Endothelial cell of umbilical vein (primary cell): Measurements from ENCODE around the gene LSG1. TPM values are rescaled to one million over a fixed set of nuclear protein-coding genes. Genes with fewer than 3 reads are reported as not detected.

ENCODE experiments used
- BruUV-seq: library from RNA; stranded (reverse); fragments of 400-500 nt; replicated peaks from 2 replicates; lab custom pipeline; 2021; lab: Mats Ljungman, UMichigan
- CTCF ChIA-PET: fragments of 300-600, 350-600 bp; sonication (Branson Sonifier 250); formaldehyde crosslinking; loops from one replicate; lab custom pipeline; 2021; ENCODE audit warnings: antibody characterized with exemption, inconsistent platforms; lab: Charles Lee
- POLR2A ChIA-PET: fragments of 300-600, 350-600 bp; sonication (Branson Sonifier 250); formaldehyde crosslinking; loops from one replicate; lab custom pipeline; 2021; ENCODE audit warnings: antibody characterized with exemption, inconsistent platforms; lab: Charles Lee
- DNase-seq: peaks from one replicate; pipeline ENCODE4 v3.0.0-alpha.2; 2011; ENCODE audit warnings: low read depth, low spot score
- FAIRE-seq: peaks from 2 replicates; lab custom pipeline; 2011; peaks lifted over from hg19 to GRCh38; lab: Jason Lieb, UNC
- H2AFZ ChIP-seq: 2 replicates; pipeline ENCODE4 v1.6.0; 2012; ENCODE audit warnings: low read depth, low read length, control low read depth, inconsistent platforms
- H3K27ac ChIP-seq: 2 replicates; pipeline ENCODE4 v1.5.1; 2011; ENCODE audit warnings: low read depth, mild to moderate bottlenecking, control low read depth, low read length, moderate library complexity; ENCODE audit not compliant: insufficient read depth
- H3K27me3 ChIP-seq, 2 experiments: 2 replicates each; pipeline versions ENCODE4 v1.6.0 to v1.6.1; 2011; ENCODE audit warnings: low read length in 2 of 2, mixed read lengths in 1 of 2; ENCODE audit not compliant: control insufficient read depth in 2 of 2, insufficient read depth in 2 of 2
- H3K36me3 ChIP-seq, 2 experiments: 2 replicates in 1 of 2; 3 replicates in 1 of 2; pipeline ENCODE4 v1.5.1; 2011; ENCODE audit warnings: low read length in 2 of 2, mild to moderate bottlenecking in 1 of 2, moderate library complexity in 1 of 2; ENCODE audit not compliant: control insufficient read depth in 2 of 2, insufficient read depth in 2 of 2; ENCODE audit errors: extremely low read depth in 1 of 2
- H3K4me1 ChIP-seq: 3 replicates; pipeline ENCODE4 v1.5.1; 2011; ENCODE audit warnings: mild to moderate bottlenecking, low read length; ENCODE audit not compliant: control insufficient read depth, insufficient read depth; ENCODE audit errors: extremely low read depth
- H3K4me2 ChIP-seq: 2 replicates; pipeline ENCODE4 v1.6.1; 2011; ENCODE audit warnings: low read length, control low read depth, mixed read lengths; ENCODE audit not compliant: insufficient read depth
- H3K4me3 ChIP-seq, 3 experiments: fragments of 200-600 bp in 1 of 3; sonication (generic), shearing (Covaris generic) in 1 of 3; replicated peaks in 1 of 3; 2 replicates each; pipeline ENCODE4 v1.5.1; 2011 to 2016; ENCODE audit warnings: control low read depth in 3 of 3, low read length in 3 of 3, mild to moderate bottlenecking in 2 of 3, inconsistent platforms in 1 of 3, low read depth in 1 of 3, moderate library complexity in 1 of 3; ENCODE audit not compliant: insufficient read depth in 1 of 3
- H3K79me2 ChIP-seq: 2 replicates; pipeline ENCODE4 v1.6.0; 2012; ENCODE audit warnings: low read length, inconsistent platforms; ENCODE audit not compliant: control insufficient read depth, insufficient read depth
- H3K9ac ChIP-seq: replicated peaks from 2 replicates; pipeline ENCODE3; 2011; ENCODE audit warnings: low read length, control low read depth; ENCODE audit not compliant: insufficient read depth; ENCODE audit errors: extremely low read depth
- H3K9me1 ChIP-seq: replicated peaks from 3 replicates; pipeline ENCODE4 v1.6.0; 2011; ENCODE audit warnings: mild to moderate bottlenecking, low read length; ENCODE audit not compliant: control insufficient read depth, insufficient read depth; ENCODE audit errors: extremely low read depth
- H3K9me3 ChIP-seq: replicated peaks from 2 replicates; pipeline ENCODE4 v1.5.1; 2012; ENCODE audit warnings: low read length, inconsistent platforms; ENCODE audit not compliant: control insufficient read depth, insufficient read depth
- H4K20me1 ChIP-seq: replicated peaks from 2 replicates; pipeline ENCODE3; 2011; ENCODE audit warnings: mild to moderate bottlenecking, low read length; ENCODE audit not compliant: control insufficient read depth, insufficient read depth; ENCODE audit errors: extremely low read depth
- EZH2 ChIP-seq: IDR thresholded peaks from 2 replicates; pipeline ENCODE4 v1.6.1; 2012; ENCODE audit warnings: borderline replicate concordance, low read depth, mild to moderate bottlenecking, moderate library complexity, low read length, inconsistent platforms; ENCODE audit not compliant: severe bottlenecking
- FOS ChIP-seq: IDR thresholded peaks from 2 replicates; pipeline ENCODE4 v1.6.1; 2011; ENCODE audit warnings: mild to moderate bottlenecking, low read length, moderate library complexity, borderline replicate concordance; ENCODE audit not compliant: insufficient read depth
- GATA2 ChIP-seq: IDR thresholded peaks from 2 replicates; pipeline ENCODE4 v1.7.0; 2011; ENCODE audit warnings: low read depth, mild to moderate bottlenecking, moderate library complexity, mixed read lengths, low read length; ENCODE audit not compliant: insufficient read length, insufficient read depth
- JUN ChIP-seq: IDR thresholded peaks from 2 replicates; pipeline ENCODE4 v1.6.1; 2011; ENCODE audit warnings: borderline replicate concordance, low read depth; ENCODE audit not compliant: insufficient read length, insufficient read depth
- MYC ChIP-seq: IDR thresholded peaks from one replicate; pipeline ENCODE4 v1.6.1; 2011; ENCODE audit warnings: mild to moderate bottlenecking, low read depth, low read length
- POLR2A ChIP-seq: IDR thresholded peaks from 2 replicates; pipeline ENCODE4 v1.6.1; 2012; ENCODE audit warnings: low read depth, mild to moderate bottlenecking, control low read depth, low read length
- POLR2AphosphoS5 ChIP-seq: IDR thresholded peaks from 2 replicates; pipeline ENCODE4 v1.6.1; 2012; ENCODE audit warnings: low read depth, mild to moderate bottlenecking, control low read depth, low read length, moderate library complexity; ENCODE audit not compliant: insufficient read depth
- dilution Hi-C: fragments of 300-500 bp; cut with MboI; formaldehyde crosslinking; loops from one replicate; pipeline ENCODE4 v1.15.0; 2019; ENCODE audit warnings: low sequenced_read_pairs; ENCODE audit not compliant: extremely low pct_ligation_motif_present
- intact Hi-C: fragments of 100-400 bp; cut with micrococcal nuclease; formaldehyde crosslinking; loops from one replicate; pipeline ENCODE4 v1.10.0; 2022
- polyA plus RNA-seq, 4 experiments: library from polyadenylated mRNA; depleted of rRNA in 3 of 4; stranded (reverse) in 3 of 4; unstranded in 1 of 4; fragments of >200 nt; gene quantifications; 2 replicates each; pipeline versions ENCODE4 v1.2.1 to v1.2.3, GENCODE V29; 2011 to 2012; ENCODE audit warnings: missing spikeins in 1 of 4
- total RNA-seq: library from RNA; stranded (reverse); gene quantifications from 2 replicates; pipeline ENCODE4 v1.2.3, GENCODE V29; 2021
- TF ChIP-seq, protein P1 (sequence below), 2 donors: IDR thresholded peaks; 1 replicate in 1 of 2; 2 replicates in 1 of 2; pipeline ENCODE4 v1.5.1; 2011; ENCODE audit warnings: low read length in 2 of 2, mild to moderate bottlenecking in 2 of 2, moderate library complexity in 2 of 2, control low read depth in 1 of 2, inconsistent platforms in 1 of 2, low read depth in 1 of 2; ENCODE audit not compliant: insufficient read depth in 1 of 2; ENCODE audit errors: extremely low read depth in 1 of 2
- TF ChIP-seq, protein P2 (sequence below): IDR thresholded peaks from 2 replicates; pipeline ENCODE4 v1.6.1; 2011; ENCODE audit not compliant: insufficient read depth, insufficient read length

LSG1 gene
- total and polyA plus RNA-seq, 2 donors (not counting 3 experiments of a cell fraction or from before 2014, with no cell fraction given), result 50.0 to 52.7 TPM

DNA sequence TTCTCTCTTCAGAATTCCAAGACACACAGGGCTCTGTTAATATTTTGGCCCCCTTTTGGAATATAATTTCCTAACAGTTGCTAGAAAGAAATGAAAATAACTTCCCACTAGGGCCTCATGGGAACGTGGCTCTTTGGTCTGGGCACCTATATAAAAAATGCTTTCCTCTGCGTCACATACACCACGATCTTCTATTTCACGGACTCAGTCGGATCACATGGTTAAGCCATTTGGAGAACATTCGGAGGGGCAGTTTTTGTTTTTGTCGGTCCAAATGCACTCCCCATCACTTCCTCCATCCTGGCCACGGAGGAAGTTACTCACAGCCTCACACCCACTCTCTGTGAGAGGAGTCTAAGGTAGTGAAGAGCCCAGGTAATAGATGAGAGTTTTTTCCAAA, 59.8 kb downstream of the LSG1 start:
- no peaks in the 10 kb centered on the region for H3K27me3 ChIP-seq
- H3K4me1 ChIP-seq, result no peaks in the 10 kb centered on the region
- no peak for DNase-seq
- no peaks in the 10 kb centered on the region for H4K20me1 ChIP-seq
- no peak overlapping the region for H3K4me3 ChIP-seq
- ChIA-PET CTCF (no interaction called here), POLR2A (no interaction called here)
- H3K79me2 ChIP-seq, result no peaks in the 10 kb centered on the region
- H3K9ac ChIP-seq, result no peak overlapping the region
- H3K36me3 ChIP-seq, result peaks cover 5 to 31% of the 10 kb centered on the region in 2 experiments
- FAIRE-seq, result peak; percentile 55
- no peak overlapping the region for H2AFZ ChIP-seq
- H3K27ac ChIP-seq, result no peak overlapping the region
- no peaks in the 10 kb centered on the region for H3K9me1 ChIP-seq
- no peak overlapping the region for H3K4me2 ChIP-seq
- BruUV-seq, result no TSS peak
- dilution Hi-C loops, result no loop called here
- intact Hi-C loops, result no loop called here
- TF ChIP-seq FOS, result no peak
- no peak for TF ChIP-seq MYC
- no peak for TF ChIP-seq GATA2
- TF ChIP-seq, protein P1, sequence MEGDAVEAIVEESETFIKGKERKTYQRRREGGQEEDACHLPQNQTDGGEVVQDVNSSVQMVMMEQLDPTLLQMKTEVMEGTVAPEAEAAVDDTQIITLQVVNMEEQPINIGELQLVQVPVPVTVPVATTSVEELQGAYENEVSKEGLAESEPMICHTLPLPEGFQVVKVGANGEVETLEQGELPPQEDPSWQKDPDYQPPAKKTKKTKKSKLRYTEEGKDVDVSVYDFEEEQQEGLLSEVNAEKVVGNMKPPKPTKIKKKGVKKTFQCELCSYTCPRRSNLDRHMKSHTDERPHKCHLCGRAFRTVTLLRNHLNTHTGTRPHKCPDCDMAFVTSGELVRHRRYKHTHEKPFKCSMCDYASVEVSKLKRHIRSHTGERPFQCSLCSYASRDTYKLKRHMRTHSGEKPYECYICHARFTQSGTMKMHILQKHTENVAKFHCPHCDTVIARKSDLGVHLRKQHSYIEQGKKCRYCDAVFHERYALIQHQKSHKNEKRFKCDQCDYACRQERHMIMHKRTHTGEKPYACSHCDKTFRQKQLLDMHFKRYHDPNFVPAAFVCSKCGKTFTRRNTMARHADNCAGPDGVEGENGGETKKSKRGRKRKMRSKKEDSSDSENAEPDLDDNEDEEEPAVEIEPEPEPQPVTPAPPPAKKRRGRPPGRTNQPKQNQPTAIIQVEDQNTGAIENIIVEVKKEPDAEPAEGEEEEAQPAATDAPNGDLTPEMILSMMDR (IDR thresholded peaks at IDR 0.05; ENCODE audit: extremely low read depth in 1 of 2, insufficient read depth in 1 of 2, low read depth in 1 of 2, low read length in 2 of 2), result no peak
- TF ChIP-seq EZH2, result no peak
- H3K9me3 ChIP-seq, result no peaks in the 10 kb centered on the region

DNA sequence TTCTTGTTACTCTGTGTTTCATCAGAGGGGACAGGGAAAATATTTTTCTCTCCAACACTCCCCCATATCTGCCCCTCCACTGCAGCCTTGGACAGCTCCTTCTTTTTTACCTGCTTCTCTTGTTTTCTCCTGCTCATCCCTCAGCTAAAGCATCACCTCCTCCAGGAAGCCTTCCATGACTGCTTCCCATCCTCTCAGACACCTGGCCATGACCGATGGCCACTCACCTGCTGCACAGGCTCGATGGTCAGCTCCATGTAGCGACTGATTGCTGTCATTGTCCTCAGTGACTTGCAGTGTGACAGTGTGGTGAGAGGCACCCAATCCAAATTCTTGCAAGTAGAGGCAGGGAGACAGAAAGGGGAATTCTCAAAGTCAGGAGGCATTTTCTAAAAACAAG, 61.3 kb downstream of the LSG1 start:
- FAIRE-seq (no peak), DNase-seq (no peak)
- dilution Hi-C loops, result no loop called here
- CTCF ChIA-PET, result interaction anchor here (1.9 kb wide), 1 partner anchor 16 kb away, joined by 8 read pairs; no protein-coding TSS in a partner anchor
- no peak overlapping the region for H2AFZ ChIP-seq
- peaks cover 5 to 27% of the 10 kb centered on the region in 2 experiments for H3K36me3 ChIP-seq
- intact Hi-C loops, result no loop called here
- no peaks in the 10 kb centered on the region for H3K4me1 ChIP-seq
- H3K27me3 ChIP-seq, result no peaks in the 10 kb centered on the region
- H3K79me2 ChIP-seq, result no peaks in the 10 kb centered on the region
- H3K4me3 ChIP-seq, result no peak overlapping the region
- H4K20me1 ChIP-seq, result no peaks in the 10 kb centered on the region
- no TSS peak for BruUV-seq
- no peaks in the 10 kb centered on the region for H3K9me3 ChIP-seq
- no peak overlapping the region for H3K9ac ChIP-seq
- POLR2A ChIA-PET, result no interaction called here
- no peak overlapping the region for H3K27ac ChIP-seq
- no peaks in the 10 kb centered on the region for H3K9me1 ChIP-seq
- H3K4me2 ChIP-seq, result no peak overlapping the region
- no peak for TF ChIP-seq MYC
- TF ChIP-seq, protein P1 (IDR thresholded peaks at IDR 0.05; ENCODE audit: extremely low read depth in 1 of 2, insufficient read depth in 1 of 2, low read depth in 1 of 2, low read length in 2 of 2), result no peak
- no peak for TF ChIP-seq GATA2
- TF ChIP-seq POLR2AphosphoS5, result no peak
- TF ChIP-seq, protein P2, sequence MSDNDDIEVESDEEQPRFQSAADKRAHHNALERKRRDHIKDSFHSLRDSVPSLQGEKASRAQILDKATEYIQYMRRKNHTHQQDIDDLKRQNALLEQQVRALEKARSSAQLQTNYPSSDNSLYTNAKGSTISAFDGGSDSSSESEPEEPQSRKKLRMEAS, result no peak
- TF ChIP-seq FOS, result no peak
- no peak for TF ChIP-seq JUN
- TF ChIP-seq EZH2, result no peak
- TF ChIP-seq POLR2A, result no peak
